Activated CD4-positive, alpha-beta T cell treated with anti-CD3 and anti-CD28 coated beads, Interleukin-2, amount 10 ng/mL, durations not matched to agents 24 days and 14 days (primary cell): Measurements from ENCODE around the gene FBXO42. TPM values are rescaled to one million over a fixed set of nuclear protein-coding genes. Genes with fewer than 3 reads are reported as not detected.
"Not testable (repeated sequence)": the region's sequence is repeated elsewhere in the genome, so short reads cannot be mapped to it uniquely, and the experiment has no call there.

Experiments
- DNase-seq: peaks from one replicate; pipeline ENCODE4 v3.0.0; 2022
- H3K27ac Mint-ChIP-seq: one replicate; pipeline ENCODE4 v1.8.0; 2022; ENCODE audit warnings: mild to moderate bottlenecking, mixed read lengths
- H3K27me3 Mint-ChIP-seq: one replicate; pipeline ENCODE4 v1.8.0; 2022; ENCODE audit warnings: mixed read lengths
- H3K36me3 Mint-ChIP-seq: one replicate; pipeline ENCODE4 v1.8.0; 2022; ENCODE audit warnings: low read depth, mild to moderate bottlenecking, mixed read lengths
- H3K4me1 Mint-ChIP-seq: one replicate; pipeline ENCODE4 v1.8.0; 2021; ENCODE audit warnings: mixed read lengths
- H3K4me3 Mint-ChIP-seq: one replicate; pipeline ENCODE4 v1.8.0; 2022; ENCODE audit warnings: mild to moderate bottlenecking, moderate library complexity, mixed read lengths
- H3K9me3 Mint-ChIP-seq: one replicate; pipeline ENCODE4 v1.8.0; 2021; ENCODE audit warnings: mixed read lengths
- intact Hi-C: fragments of 100-400 bp; cut with micrococcal nuclease; formaldehyde crosslinking; loops from one replicate; pipeline ENCODE4 v1.15.1; 2023
- total RNA-seq: library from RNA; stranded (reverse); gene quantifications from 2 replicates; pipeline ENCODE4 v1.2.3, GENCODE V29; 2022

Gene FBXO42
- total RNA-seq, 1 donor from 2014 or later, result 20.8 TPM

- Mint-ChIP-seq H3K4me3 (no peak overlapping the region), H3K4me1 (peaks cover 13% of the 10 kb centered on the region), H3K27me3 (no peaks in the 10 kb centered on the region), H3K9me3 (no peaks in the 10 kb centered on the region), H3K27ac (no peak overlapping the region), H3K36me3 (peaks cover 41% of the 10 kb centered on the region)
- intact Hi-C loops, result no loop called here
- DNase-seq, result no peak
Observed at GRCh38 chr1:16253332-16253922, 98.9 kb downstream of the FBXO42 start.

- peaks cover 41% of the 10 kb centered on the region for H3K36me3 Mint-ChIP-seq
Observed at GRCh38 chr1:16252912-16253311, 99.4 kb downstream of the FBXO42 start.

GRCh38 chr1:16251381-16251780, 100.9 kb downstream of the FBXO42 start:
- Mint-ChIP-seq H3K4me1 (peaks cover 13% of the 10 kb centered on the region), H3K4me3 (no peak overlapping the region), H3K27ac (no peak overlapping the region), H3K9me3 (no peaks in the 10 kb centered on the region), H3K36me3 (peaks cover 44% of the 10 kb centered on the region), H3K27me3 (no peaks in the 10 kb centered on the region)
- DNase-seq, result no peak
- intact Hi-C loops, result no loop called here

More at GRCh38 chr1:16252912-16253311, 99.4 kb downstream of the FBXO42 start:
- Mint-ChIP-seq H3K4me3 (no peak overlapping the region), H3K4me1 (peaks cover 13% of the 10 kb centered on the region), H3K27me3 (no peaks in the 10 kb centered on the region), H3K27ac (no peak overlapping the region), H3K9me3 (no peaks in the 10 kb centered on the region)
- intact Hi-C loops, result no loop called here
- DNase-seq, result no peak

DNA sequence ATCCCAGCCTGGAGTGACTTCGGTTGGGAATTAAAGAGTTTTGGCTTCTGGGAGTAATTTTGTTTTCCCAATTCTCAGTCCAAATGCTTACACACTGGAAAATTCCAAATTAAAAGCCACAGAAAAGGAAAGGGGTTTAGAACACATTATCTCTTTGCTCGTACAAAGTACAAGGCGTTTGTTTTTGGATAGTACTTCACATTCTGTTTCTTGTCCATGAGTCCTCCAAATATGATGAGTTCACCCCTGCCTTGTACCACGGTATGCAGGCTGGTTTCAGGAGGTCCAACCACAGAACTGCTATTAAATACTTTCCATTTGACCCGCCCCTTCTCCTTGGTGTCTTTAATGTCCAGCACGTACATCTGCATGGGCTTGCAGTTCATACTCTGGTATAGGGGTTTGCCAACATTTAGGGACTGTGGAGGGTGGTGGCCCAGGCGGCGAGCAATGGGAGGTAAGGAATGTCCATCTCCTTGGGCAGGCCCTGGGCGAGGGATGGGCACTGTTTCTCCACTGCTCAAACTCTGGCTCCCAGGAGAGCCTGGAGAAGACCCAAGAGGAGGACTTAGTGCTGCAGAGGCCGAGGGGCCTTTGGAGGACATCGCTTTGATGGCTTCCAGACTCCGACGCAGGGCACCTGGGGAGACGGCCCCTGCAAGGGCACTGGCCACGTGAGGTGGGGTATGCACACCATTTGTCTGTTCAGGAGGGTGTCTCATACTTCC, 101.6 kb downstream of the FBXO42 start:
- Mint-ChIP-seq H3K27me3 (no peaks in the 10 kb centered on the region), H3K9me3 (no peaks in the 10 kb centered on the region), H3K27ac (no peak overlapping the region), H3K36me3 (peaks cover 42% of the 10 kb centered on the region), H3K4me3 (no peak overlapping the region), H3K4me1 (peaks cover 13% of the 10 kb centered on the region)
- intact Hi-C loops, result no loop called here
- no peak for DNase-seq

- no peak overlapping the region for H3K4me3 Mint-ChIP-seq
- peaks cover 38% of the 10 kb centered on the region for H3K36me3 Mint-ChIP-seq
- peaks cover 11% of the 10 kb centered on the region for H3K4me1 Mint-ChIP-seq
- no peaks in the 10 kb centered on the region for H3K27me3 Mint-ChIP-seq
- H3K9me3 Mint-ChIP-seq, result no peaks in the 10 kb centered on the region
- no peak overlapping the region for H3K27ac Mint-ChIP-seq
- intact Hi-C loops, result no loop called here
- no peak for DNase-seq
Observed at GRCh38 chr1:16249596-16250241, 102.6 kb downstream of the FBXO42 start.

DNA sequence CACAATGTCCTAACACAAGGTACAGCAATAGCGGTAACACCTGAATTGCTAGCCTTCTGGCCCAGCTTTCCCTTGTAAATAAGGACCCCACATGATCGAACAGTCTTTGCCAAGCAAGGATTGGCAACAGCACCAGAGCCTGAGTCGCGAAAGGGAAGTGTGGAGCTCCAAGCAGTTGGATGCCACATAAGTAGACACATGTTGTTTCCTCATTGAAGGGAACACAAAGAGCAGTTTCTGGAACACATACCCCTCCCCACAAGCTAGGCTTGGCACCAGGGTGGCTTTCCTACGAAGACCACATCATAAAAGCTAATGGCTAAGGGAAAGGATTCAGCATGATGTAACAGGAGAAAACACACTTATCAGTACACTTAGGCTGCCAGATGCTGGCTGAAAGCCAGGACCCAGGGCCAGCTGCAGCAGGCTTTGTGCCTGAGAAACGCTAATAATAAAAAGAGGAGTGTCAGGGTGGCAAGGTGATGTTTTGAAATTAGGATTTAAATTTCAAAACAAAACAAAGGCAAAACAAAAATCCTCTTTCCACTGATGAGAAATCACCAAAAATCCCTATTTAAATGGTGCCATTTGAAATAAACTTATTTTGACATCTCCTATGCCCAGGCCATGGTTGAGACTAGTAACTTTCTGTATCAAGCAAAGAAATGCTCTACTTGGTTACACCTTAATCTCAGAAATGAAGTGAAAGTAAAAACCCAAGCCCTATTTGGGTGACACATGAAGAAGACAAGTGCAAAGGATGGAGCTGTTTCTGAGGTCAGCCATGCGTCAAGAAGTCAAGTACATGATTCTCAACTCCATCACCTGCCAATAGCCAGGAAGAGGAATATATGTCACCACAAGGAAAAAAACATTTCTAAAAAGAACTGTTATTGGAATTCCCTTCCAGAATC, 103.4 kb downstream of the FBXO42 start:
- no peak for DNase-seq
- H3K27me3 Mint-ChIP-seq, result no peaks in the 10 kb centered on the region
- peaks cover 12% of the 10 kb centered on the region for H3K4me1 Mint-ChIP-seq
- H3K4me3 Mint-ChIP-seq, result no peak overlapping the region
- intact Hi-C loops, result no loop called here
- no peaks in the 10 kb centered on the region for H3K9me3 Mint-ChIP-seq
- peaks cover 32% of the 10 kb centered on the region for H3K36me3 Mint-ChIP-seq
- H3K27ac Mint-ChIP-seq, result no peak overlapping the region

- DNase-seq, result no peak
- no peak overlapping the region for H3K4me3 Mint-ChIP-seq
- no peak overlapping the region for H3K27ac Mint-ChIP-seq
- intact Hi-C loops, result no loop called here
- H3K27me3 Mint-ChIP-seq, result no peaks in the 10 kb centered on the region
- peaks cover 12% of the 10 kb centered on the region for H3K4me1 Mint-ChIP-seq
- peaks cover 30% of the 10 kb centered on the region for H3K36me3 Mint-ChIP-seq
- H3K9me3 Mint-ChIP-seq, result no peaks in the 10 kb centered on the region
Observed at GRCh38 chr1:16248007-16248436, 104.3 kb downstream of the FBXO42 start.

DNA sequence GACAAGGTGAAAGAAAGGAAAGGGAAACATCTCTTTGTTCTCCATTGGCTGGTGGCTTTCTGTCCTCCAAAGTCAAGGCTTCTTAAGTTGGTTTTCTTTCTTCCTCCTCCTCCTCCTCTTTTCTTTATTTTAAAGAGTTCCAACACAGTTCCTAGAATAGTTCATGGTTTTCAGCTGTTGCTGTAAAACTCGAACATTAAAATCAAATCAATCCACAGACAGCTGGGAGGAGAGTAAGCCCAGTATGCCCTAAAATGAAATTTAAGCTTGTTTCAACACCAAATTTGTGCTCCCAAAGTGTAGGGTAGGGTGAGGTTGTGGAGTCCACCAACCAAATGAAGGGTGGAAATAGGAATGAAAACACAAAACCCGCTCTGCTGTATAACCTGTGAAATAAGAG, 104.8 kb downstream of the FBXO42 start:
- H3K27ac Mint-ChIP-seq, result no peak overlapping the region
- no peak for DNase-seq
- no peak overlapping the region for H3K4me3 Mint-ChIP-seq
- H3K4me1 Mint-ChIP-seq, result peaks cover 12% of the 10 kb centered on the region
- intact Hi-C loops, result no loop called here
- H3K9me3 Mint-ChIP-seq, result no peaks in the 10 kb centered on the region
- H3K36me3 Mint-ChIP-seq, result peaks cover 27% of the 10 kb centered on the region
- H3K27me3 Mint-ChIP-seq, result no peaks in the 10 kb centered on the region

DNA sequence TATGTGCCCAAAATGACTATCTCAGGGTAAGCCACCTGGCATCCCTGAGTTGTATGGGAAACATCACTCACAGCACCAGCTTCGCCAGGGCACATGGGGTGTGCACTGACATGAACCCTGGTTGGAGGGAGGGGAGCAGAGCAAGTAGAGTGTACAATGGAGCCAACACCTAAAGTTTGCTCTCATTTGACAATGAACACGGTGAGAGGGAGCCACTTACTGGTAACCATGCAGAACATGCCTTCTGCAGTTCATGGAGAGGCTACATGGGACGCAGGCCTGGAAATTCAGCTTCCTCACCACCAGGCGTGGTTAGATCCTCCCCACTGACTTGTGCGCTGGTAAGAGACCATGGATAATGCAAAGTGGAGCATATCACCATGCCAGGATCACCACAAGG, 105.3 kb downstream of the FBXO42 start:
- DNase-seq, result no peak
- no peak overlapping the region for H3K27ac Mint-ChIP-seq
- H3K36me3 Mint-ChIP-seq, result peaks cover 24% of the 10 kb centered on the region
- H3K4me1 Mint-ChIP-seq, result peaks cover 12% of the 10 kb centered on the region
- no peaks in the 10 kb centered on the region for H3K27me3 Mint-ChIP-seq
- intact Hi-C loops, result no loop called here
- H3K9me3 Mint-ChIP-seq, result no peaks in the 10 kb centered on the region
- no peak overlapping the region for H3K4me3 Mint-ChIP-seq

DNA sequence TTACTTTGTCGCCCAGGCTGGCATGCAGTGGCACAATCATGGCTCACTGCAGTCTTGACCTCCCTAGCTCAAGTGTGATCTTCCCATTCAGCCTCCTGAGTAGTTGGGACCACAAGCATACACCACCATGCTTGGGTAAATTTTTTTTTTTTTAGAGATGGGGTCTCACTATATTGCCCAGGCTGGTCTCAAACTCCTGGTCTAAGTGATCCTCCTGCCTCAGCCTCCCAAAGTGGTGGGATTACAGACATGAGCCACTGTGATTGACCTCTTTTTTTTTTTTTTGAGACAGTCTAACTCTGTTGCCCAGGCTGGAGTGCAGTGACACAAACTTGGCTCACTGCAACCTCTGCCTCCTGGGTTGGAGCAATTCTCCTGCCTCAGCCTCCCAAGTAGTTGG, 106.0 kb downstream of the FBXO42 start:
- H3K36me3 Mint-ChIP-seq, result peaks cover 19% of the 10 kb centered on the region
- H3K4me1 Mint-ChIP-seq, result peaks cover 12% of the 10 kb centered on the region
- H3K4me3 Mint-ChIP-seq, H3K9me3 Mint-ChIP-seq, H3K27ac Mint-ChIP-seq, intact Hi-C loops, H3K27me3 Mint-ChIP-seq, DNase-seq: not testable (repeated sequence)

DNA sequence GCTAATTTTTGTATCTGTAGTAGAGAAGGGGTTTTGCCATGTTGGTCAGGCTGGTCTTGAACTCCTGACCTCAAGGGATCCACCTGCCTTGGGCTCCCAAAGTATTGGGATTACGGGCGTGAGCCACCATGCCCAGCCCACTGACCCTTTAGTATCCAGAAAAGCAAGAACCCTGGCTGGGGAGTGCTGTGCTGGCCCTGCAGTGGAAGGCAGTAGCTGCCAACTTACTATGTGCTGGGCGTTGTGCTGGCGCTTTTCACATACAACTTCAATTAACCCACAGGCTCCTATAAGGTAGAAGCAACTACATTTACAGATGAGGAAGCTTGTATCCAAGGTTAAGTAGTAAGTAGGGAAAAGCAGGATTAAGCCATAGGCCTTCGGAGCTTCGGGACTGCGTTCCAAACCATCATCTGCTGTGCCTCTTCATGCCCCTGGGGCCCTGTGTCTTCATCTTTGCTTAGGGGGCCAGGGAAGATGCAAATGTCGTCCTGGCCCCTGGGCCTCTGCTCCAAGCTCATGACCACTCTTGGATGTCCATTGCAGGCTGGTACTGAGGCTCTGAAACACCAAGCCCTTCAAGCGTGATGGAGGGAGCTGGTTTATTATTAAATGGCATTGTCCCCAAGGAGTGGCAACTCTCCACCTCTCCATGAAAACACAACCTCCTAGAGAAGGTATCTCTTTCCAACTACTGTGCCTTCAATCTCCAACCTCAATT, 106.6 kb downstream of the FBXO42 start:
- DNase-seq, result no peak
- Mint-ChIP-seq H3K4me3 (no peak overlapping the region), H3K36me3 (peaks cover 17% of the 10 kb centered on the region), H3K27me3 (no peaks in the 10 kb centered on the region), H3K9me3 (no peaks in the 10 kb centered on the region), H3K4me1 (peaks cover 12% of the 10 kb centered on the region), H3K27ac (no peak overlapping the region)
- intact Hi-C loops, result loop anchor here (2.0 kb wide), 1 partner anchor 59 kb away; no protein-coding TSS in a partner anchor

DNA sequence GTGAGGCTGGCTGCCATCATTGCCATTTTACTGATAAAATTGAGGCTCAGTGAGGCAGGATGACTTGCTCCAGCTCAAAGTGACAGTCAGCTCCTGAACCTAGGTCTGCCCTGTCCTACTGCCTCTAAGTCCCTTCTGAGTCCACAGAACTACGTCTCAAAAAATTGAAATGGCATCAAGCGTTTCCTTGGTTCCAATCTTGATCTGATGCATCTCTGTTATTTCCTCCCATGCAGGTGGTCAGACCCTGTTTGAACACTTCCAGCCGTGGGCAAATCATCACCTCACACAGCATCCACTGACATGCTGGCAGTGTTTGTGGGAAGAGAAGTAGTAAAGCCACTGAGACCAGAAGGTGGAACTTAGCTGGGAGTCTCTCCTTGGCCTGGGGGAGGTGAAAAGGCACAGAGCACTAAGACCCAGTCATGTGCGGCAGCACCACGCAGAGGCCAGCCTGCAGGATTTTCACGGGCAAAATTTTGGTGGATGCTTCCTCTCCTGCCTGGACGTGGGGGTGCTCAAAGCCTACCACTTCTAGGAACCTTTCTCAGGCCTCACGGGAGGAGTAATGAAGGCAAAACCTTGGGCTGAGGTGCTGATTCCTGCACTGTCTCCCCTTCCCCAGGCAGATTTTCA, 107.5 kb downstream of the FBXO42 start:
- intact Hi-C loops, result loop anchor here (1.0 to 2.0 kb wide), 3 partner anchors 38 to 165 kb away; no protein-coding TSS in a partner anchor
- H3K4me3 Mint-ChIP-seq, result no peak overlapping the region
- H3K27ac Mint-ChIP-seq, result no peak overlapping the region
- peaks cover 13% of the 10 kb centered on the region for H3K4me1 Mint-ChIP-seq
- no peaks in the 10 kb centered on the region for H3K9me3 Mint-ChIP-seq
- DNase-seq, result no peak
- no peaks in the 10 kb centered on the region for H3K27me3 Mint-ChIP-seq
- H3K36me3 Mint-ChIP-seq, result peaks cover 13% of the 10 kb centered on the region
